ENCODE data around the gene RETREG1. TPM values are rescaled to one million over a fixed set of nuclear protein-coding genes. Genes with fewer than 3 reads are reported as not detected.

RETREG1 gene
- total RNA-seq, 1 donor from 2014 or later = 3.0 TPM

GRCh38 chr5:16427587-16427986, 189.2 kb downstream of the RETREG1 start:
- DNase-seq (ENCODE audit: low spot score) = peak; percentile 32
- H4K20me1 ChIP-seq (ENCODE audit: low read depth) = no peaks in the 10 kb centered on the region
- Mint-ChIP-seq H3K4me1 (peaks cover 47% of the 10 kb centered on the region), H3K9me3 (no peaks in the 10 kb centered on the region), H3K4me3 (no peak overlapping the region), H3K27me3 (ENCODE audit: insufficient read depth, low read depth) (peaks cover 5% of the 10 kb centered on the region), H3K36me3 (no peaks in the 10 kb centered on the region), H3K27ac (no peak overlapping the region)
- H3K9me3 ChIP-seq (ENCODE audit: low read depth) = no peaks in the 10 kb centered on the region
- peak overlapping the region; percentile 22 for H2AFZ ChIP-seq (replicated peaks)
- peaks cover 22% of the 10 kb centered on the region for H3K4me1 ChIP-seq
- peak overlapping the region; percentile 45 for H3K4me2 ChIP-seq
- no peak for TF ChIP-seq EZH2 (IDR thresholded peaks at IDR 0.05)
- TF ChIP-seq CTCF (IDR thresholded peaks at IDR 0.05) = no peak
- no peak for TF ChIP-seq EZH2phosphoT487 (IDR thresholded peaks at IDR 0.05)
- H3K4me3 ChIP-seq = no peak overlapping the region
- no peak overlapping the region for H3K27ac ChIP-seq
- no peaks in the 10 kb centered on the region for H3K79me2 ChIP-seq (ENCODE audit: low read depth)
- peaks cover 3% of the 10 kb centered on the region for H3F3A ChIP-seq (ENCODE audit: low read depth)
- no peaks in the 10 kb centered on the region for H3K36me3 ChIP-seq
- no peaks in the 10 kb centered on the region for H3K27me3 ChIP-seq
- H3K9ac ChIP-seq = no peak overlapping the region

Small RNA genes within 50 kb of the gene (small RNA-seq; reads per million reads assigned to genes)
- not detected for gene RF00019

Other genes with a start within 250 kb of the RETREG1 start
- 14.6 and 21.8 TPM in 2 replicates for gene ZNF622, start 151.2 kb downstream of the RETREG1 start, total RNA-seq (ENCODE audit: low replicate concordance)

Data from neural progenitor cell (in vitro differentiated cells).